ENCODE measurements around the gene SRSF9. TPM values are rescaled to one million over a fixed set of nuclear protein-coding genes. Genes with fewer than 3 reads are reported as not detected.

The SRSF9 gene
- total RNA-seq, 3 donors from 2014 or later (not counting 1 experiment from before 2014, with no cell fraction given): 175 to 191 (median 179) TPM

DNA sequence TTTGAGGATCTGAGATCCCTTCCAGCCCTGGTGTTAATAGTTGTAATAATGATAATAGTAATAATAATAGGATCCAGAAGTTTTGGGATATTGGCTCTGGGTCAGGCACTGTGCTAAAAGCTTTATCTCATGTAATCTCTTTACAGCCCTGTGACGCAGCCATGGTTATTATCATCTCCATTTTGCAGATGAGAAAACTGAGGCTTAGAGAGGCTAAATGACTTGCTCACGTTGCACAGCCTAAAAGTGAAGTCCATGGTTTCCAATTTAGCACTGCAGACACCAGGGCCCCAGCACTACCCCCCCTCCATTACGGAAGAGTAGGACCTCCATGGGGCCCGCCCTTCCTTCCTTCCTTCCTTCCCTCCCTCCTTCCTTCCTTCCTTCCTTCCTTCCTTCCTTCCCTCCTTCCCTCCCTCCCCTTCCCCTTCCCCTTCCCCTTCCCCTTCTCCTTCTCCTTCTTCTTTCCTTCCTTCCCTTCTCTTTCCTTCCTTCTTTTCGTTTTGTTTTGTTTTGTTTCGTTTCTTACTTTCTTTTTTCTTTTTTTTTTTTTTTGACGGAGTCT lies 46.6 kb downstream of the SRSF9 start:
- Histone ChIP-seq H3K27me3 (ENCODE audit: control insufficient read depth, insufficient read depth, low read length) (no peaks in the 10 kb centered on the region), H3K4me3 (ENCODE audit: low read length) (no peak overlapping the region), H3K9me3 (ENCODE audit: control insufficient read depth, insufficient read depth, low read length) (no peaks in the 10 kb centered on the region), H3K4me1 (ENCODE audit: control insufficient read depth, insufficient read depth, low read length) (no peaks in the 10 kb centered on the region), H3K27ac (ENCODE audit: low read length) (no peak overlapping the region), H3K36me3 (ENCODE audit: control insufficient read depth, insufficient read depth, low read length) (no peaks in the 10 kb centered on the region)
- Mint-ChIP-seq H3K4me3 (no peak overlapping the region), H3K27me3 (ENCODE audit: low read depth in 2 of 2) (peaks cover 0 to 4% of the 10 kb centered on the region in 2 donors), H3K4me1 (no peaks in the 10 kb centered on the region), H3K9me3 (no peaks in the 10 kb centered on the region), H3K36me3 (no peaks in the 10 kb centered on the region), H3K27ac (no peak overlapping the region)
- WGBS (ENCODE audit: insufficient coverage): 57% methylated on average over 7 of the region's 7 CpGs
- DNase-seq (no peak), ATAC-seq (no peak)
- intact Hi-C loops (cut with micrococcal nuclease): no loop called here
- TF ChIP-seq, protein P1, sequence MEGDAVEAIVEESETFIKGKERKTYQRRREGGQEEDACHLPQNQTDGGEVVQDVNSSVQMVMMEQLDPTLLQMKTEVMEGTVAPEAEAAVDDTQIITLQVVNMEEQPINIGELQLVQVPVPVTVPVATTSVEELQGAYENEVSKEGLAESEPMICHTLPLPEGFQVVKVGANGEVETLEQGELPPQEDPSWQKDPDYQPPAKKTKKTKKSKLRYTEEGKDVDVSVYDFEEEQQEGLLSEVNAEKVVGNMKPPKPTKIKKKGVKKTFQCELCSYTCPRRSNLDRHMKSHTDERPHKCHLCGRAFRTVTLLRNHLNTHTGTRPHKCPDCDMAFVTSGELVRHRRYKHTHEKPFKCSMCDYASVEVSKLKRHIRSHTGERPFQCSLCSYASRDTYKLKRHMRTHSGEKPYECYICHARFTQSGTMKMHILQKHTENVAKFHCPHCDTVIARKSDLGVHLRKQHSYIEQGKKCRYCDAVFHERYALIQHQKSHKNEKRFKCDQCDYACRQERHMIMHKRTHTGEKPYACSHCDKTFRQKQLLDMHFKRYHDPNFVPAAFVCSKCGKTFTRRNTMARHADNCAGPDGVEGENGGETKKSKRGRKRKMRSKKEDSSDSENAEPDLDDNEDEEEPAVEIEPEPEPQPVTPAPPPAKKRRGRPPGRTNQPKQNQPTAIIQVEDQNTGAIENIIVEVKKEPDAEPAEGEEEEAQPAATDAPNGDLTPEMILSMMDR (IDR thresholded peaks at IDR 0.05): no peak

DNA sequence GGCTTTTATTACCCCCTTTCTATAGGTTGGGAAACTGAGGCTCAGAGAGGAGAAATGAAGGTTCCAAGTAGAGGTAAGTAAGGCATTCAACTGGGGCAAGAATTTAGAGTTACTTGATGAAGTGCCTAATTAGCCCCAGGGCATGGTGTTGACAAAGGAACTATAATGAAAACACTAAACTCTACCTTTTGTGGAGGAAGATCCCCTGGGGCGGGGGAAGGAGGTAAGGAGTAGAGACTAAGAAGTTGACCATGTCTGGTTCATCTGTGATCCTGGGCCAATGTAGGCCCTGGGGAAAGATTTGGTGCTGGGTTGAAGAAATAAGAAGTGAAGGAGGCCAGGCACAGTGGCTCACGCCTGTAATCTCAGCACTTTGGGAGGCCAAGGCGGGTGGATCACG lies 47.8 kb downstream of the SRSF9 start:
- no peaks in the 10 kb centered on the region for H3K27me3 ChIP-seq (ENCODE audit: control insufficient read depth, insufficient read depth, low read length)
- 82% methylated on average over 4 of the region's 4 CpGs for WGBS (ENCODE audit: insufficient coverage)
- no peaks in the 10 kb centered on the region for H3K4me1 ChIP-seq (ENCODE audit: control insufficient read depth, insufficient read depth, low read length)
- H3K36me3 Mint-ChIP-seq: no peaks in the 10 kb centered on the region
- no peaks in the 10 kb centered on the region for H3K9me3 Mint-ChIP-seq
- H3K27me3 Mint-ChIP-seq (ENCODE audit: low read depth in 2 of 2): no peaks in the 10 kb centered on the region
- H3K4me1 Mint-ChIP-seq: no peaks in the 10 kb centered on the region
- no peak overlapping the region for H3K4me3 ChIP-seq (ENCODE audit: low read length)
- no peaks in the 10 kb centered on the region for H3K9me3 ChIP-seq (ENCODE audit: control insufficient read depth, insufficient read depth, low read length)
- no peak overlapping the region for H3K4me3 Mint-ChIP-seq
- H3K27ac ChIP-seq (ENCODE audit: low read length): no peak overlapping the region
- intact Hi-C loops (cut with micrococcal nuclease): no loop called here
- H3K27ac Mint-ChIP-seq: no peak overlapping the region
- TF ChIP-seq, protein P1 (IDR thresholded peaks at IDR 0.05): no peak
- no peak for DNase-seq
- no peak for ATAC-seq
- no peaks in the 10 kb centered on the region for H3K36me3 ChIP-seq (ENCODE audit: control insufficient read depth, insufficient read depth, low read length)

DNA sequence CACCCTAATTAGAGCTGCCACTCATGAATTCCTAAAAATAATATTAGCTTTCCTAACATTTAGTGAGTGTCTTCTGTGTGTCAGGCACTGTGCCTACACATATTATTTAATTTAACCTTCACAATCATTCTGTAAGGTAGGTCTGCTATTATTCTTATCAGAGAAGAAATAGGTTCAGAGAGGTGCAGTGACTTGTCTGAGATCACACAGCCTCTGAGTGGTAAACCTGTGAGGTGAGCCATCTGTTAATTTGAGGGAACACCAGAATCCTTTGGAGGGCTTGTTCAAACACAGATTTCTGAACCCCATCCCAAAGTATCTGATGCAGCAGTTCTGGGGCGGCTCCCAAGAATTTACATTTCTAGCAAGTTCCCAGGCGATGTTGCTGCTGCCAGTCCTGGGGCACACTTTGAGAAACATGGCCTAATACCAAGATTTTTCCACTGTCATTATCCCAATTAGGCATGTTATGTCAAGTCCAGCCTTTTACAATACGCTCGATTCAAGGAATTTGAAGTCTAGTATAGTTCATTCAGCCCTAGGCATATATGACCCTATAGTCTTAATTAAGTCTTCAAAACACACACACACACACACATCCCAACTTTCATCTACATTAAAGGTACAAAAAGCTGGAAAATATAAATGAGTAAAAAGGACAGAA lies 51.5 kb downstream of the SRSF9 start:
- ATAC-seq: no peak

More for the DNA sequence above, 51.5 kb downstream of the SRSF9 start:
- WGBS (ENCODE audit: insufficient coverage): 92% methylated on average over 4 of the region's 4 CpGs
- peaks cover 0 to 5% of the 10 kb centered on the region in 2 donors for H3K27me3 Mint-ChIP-seq (ENCODE audit: low read depth in 2 of 2)
- no peak overlapping the region for H3K4me3 Mint-ChIP-seq
- no peaks in the 10 kb centered on the region for H3K36me3 Mint-ChIP-seq
- TF ChIP-seq, protein P1 (IDR thresholded peaks at IDR 0.05): no peak
- intact Hi-C loops (cut with micrococcal nuclease): no loop called here
- Histone ChIP-seq H3K4me3 (ENCODE audit: low read length) (no peak overlapping the region), H3K36me3 (ENCODE audit: control insufficient read depth, insufficient read depth, low read length) (no peaks in the 10 kb centered on the region), H3K27ac (ENCODE audit: low read length) (no peak overlapping the region), H3K27me3 (ENCODE audit: control insufficient read depth, insufficient read depth, low read length) (no peaks in the 10 kb centered on the region), H3K4me1 (ENCODE audit: control insufficient read depth, insufficient read depth, low read length) (no peaks in the 10 kb centered on the region), H3K9me3 (ENCODE audit: control insufficient read depth, insufficient read depth, low read length) (no peaks in the 10 kb centered on the region)
- no peak for DNase-seq
- H3K9me3 Mint-ChIP-seq: no peaks in the 10 kb centered on the region
- H3K4me1 Mint-ChIP-seq: no peaks in the 10 kb centered on the region
- H3K27ac Mint-ChIP-seq: no peak overlapping the region

All from natural killer cell (primary cell).